Measurements from ENCODE around the gene PEX14. TPM values are rescaled to one million over a fixed set of nuclear protein-coding genes. Genes with fewer than 3 reads are reported as not detected.
A peak's percentile ranks its signal among the peaks of the same experiment; 100 is the strongest.

PEX14 gene
- total RNA-seq, 4 donors from 2014 or later: 16.3 to 29.7 (median 26.2) TPM

- Histone ChIP-seq H3K27me3 (no peaks in the 10 kb centered on the region), H3K9me3 (no peaks in the 10 kb centered on the region), H3K4me3 (no peak overlapping the region), H3K27ac (peak overlapping the region in 1 of 4 donors; percentile 17), H3K4me1 (peaks cover 0 to 12% (median 0%) of the 10 kb centered on the region in 4 donors), H3K36me3 (peaks cover 0 to 90% (median 0%) of the 10 kb centered on the region in 3 donors)
- DNase-seq: no peak
- TF ChIP-seq CTCF (IDR thresholded peaks at IDR 0.05) (no peak), POLR2A (IDR thresholded peaks at IDR 0.05) (no peak)
Measured at GRCh38 chr1:10653370-10654125, 178.8 kb downstream of the PEX14 start.

GRCh38 chr1:10655002-10655401 is 180.3 kb downstream of the PEX14 start:
- Histone ChIP-seq H3K4me3 (no peak overlapping the region), H3K27me3 (no peaks in the 10 kb centered on the region), H3K36me3 (peaks cover 0 to 90% (median 0%) of the 10 kb centered on the region in 3 donors), H3K27ac (peak overlapping the region in 1 of 4 donors; percentile 4), H3K4me1 (no peaks in the 10 kb centered on the region), H3K9me3 (no peaks in the 10 kb centered on the region)
- no peak for DNase-seq
- TF ChIP-seq CTCF (IDR thresholded peaks at IDR 0.05): no peak
- no peak for TF ChIP-seq POLR2A (IDR thresholded peaks at IDR 0.05)

- H3K4me1 ChIP-seq: no peaks in the 10 kb centered on the region
Measured at GRCh38 chr1:10656431-10656830, 181.7 kb downstream of the PEX14 start.

GRCh38 chr1:10657088-10657847 is 182.5 kb downstream of the PEX14 start:
- DNase-seq: no peak
- TF ChIP-seq CTCF (IDR thresholded peaks at IDR 0.05): no peak
- no peak for TF ChIP-seq POLR2A (IDR thresholded peaks at IDR 0.05)
- Histone ChIP-seq H3K27ac (peak overlapping the region in 1 of 4 donors; percentile 59), H3K9me3 (no peaks in the 10 kb centered on the region), H3K4me3 (no peak overlapping the region), H3K36me3 (peaks cover 0 to 74% (median 0%) of the 10 kb centered on the region in 3 donors), H3K27me3 (no peaks in the 10 kb centered on the region), H3K4me1 (no peaks in the 10 kb centered on the region)

More at GRCh38 chr1:10656431-10656830, 181.7 kb downstream of the PEX14 start:
- TF ChIP-seq CTCF (IDR thresholded peaks at IDR 0.05): no peak
- TF ChIP-seq POLR2A (IDR thresholded peaks at IDR 0.05): no peak
- no peaks in the 10 kb centered on the region for H3K27me3 ChIP-seq
- H3K4me3 ChIP-seq: no peak overlapping the region
- H3K27ac ChIP-seq: peak overlapping the region in 1 of 4 donors; percentile 59
- H3K36me3 ChIP-seq: peaks cover 0 to 83% (median 0%) of the 10 kb centered on the region in 3 donors
- H3K9me3 ChIP-seq: no peaks in the 10 kb centered on the region
- DNase-seq: no peak

GRCh38 chr1:10658396-10659066 is 183.8 kb downstream of the PEX14 start:
- no peak overlapping the region for H3K4me3 ChIP-seq
- peak overlapping the region in 1 of 4 donors; percentile 59 for H3K27ac ChIP-seq
- H3K27me3 ChIP-seq: no peaks in the 10 kb centered on the region
- no peaks in the 10 kb centered on the region for H3K9me3 ChIP-seq
- DNase-seq: no peak
- TF ChIP-seq POLR2A (IDR thresholded peaks at IDR 0.05): no peak
- no peak for TF ChIP-seq CTCF (IDR thresholded peaks at IDR 0.05)
- peaks cover 0 to 69% (median 0%) of the 10 kb centered on the region in 3 donors for H3K36me3 ChIP-seq
- H3K4me1 ChIP-seq: peaks cover 0 to 8% (median 0%) of the 10 kb centered on the region in 4 donors
